ENCODE data around the gene PELI2.

The PELI2 gene

DNA sequence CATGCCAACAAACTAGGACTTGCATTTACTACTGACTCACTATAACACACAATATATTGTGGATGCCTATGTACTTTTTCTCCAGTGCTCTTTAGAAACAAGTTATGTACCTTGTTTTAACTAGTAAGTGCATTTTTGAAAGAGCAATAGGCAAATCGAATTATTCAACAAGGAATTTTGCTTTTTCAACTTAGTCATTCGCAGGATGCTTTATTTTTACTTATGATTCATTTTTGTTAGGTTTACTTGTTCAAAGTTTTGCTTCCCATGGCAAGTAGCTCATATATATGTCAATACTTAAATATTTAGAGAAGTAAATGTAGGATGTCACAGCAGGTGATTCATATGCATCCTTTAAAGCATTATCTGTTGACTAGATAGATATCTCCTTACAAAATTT, 149.8 kb downstream of the PELI2 start:
- TF ChIP-seq OSR1 (CRISPR knock-in tag; IDR thresholded peaks at IDR 0.05) (no peak), ZC3H10 (CRISPR knock-in tag; IDR thresholded peaks at IDR 0.05) (no peak), SNAI2 (CRISPR knock-in tag; IDR thresholded peaks at IDR 0.05) (no peak)
- TF ChIP-seq, protein P1, sequence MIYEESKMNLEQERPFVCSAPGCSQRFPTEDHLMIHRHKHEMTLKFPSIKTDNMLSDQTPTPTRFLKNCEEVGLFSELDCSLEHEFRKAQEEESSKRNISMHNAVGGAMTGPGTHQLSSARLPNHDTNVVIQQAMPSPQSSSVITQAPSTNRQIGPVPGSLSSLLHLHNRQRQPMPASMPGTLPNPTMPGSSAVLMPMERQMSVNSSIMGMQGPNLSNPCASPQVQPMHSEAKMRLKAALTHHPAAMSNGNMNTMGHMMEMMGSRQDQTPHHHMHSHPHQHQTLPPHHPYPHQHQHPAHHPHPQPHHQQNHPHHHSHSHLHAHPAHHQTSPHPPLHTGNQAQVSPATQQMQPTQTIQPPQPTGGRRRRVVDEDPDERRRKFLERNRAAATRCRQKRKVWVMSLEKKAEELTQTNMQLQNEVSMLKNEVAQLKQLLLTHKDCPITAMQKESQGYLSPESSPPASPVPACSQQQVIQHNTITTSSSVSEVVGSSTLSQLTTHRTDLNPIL (CRISPR knock-in tag; IDR thresholded peaks at IDR 0.05; ENCODE audit: low read depth): no peak
- TF ChIP-seq, protein P2, sequence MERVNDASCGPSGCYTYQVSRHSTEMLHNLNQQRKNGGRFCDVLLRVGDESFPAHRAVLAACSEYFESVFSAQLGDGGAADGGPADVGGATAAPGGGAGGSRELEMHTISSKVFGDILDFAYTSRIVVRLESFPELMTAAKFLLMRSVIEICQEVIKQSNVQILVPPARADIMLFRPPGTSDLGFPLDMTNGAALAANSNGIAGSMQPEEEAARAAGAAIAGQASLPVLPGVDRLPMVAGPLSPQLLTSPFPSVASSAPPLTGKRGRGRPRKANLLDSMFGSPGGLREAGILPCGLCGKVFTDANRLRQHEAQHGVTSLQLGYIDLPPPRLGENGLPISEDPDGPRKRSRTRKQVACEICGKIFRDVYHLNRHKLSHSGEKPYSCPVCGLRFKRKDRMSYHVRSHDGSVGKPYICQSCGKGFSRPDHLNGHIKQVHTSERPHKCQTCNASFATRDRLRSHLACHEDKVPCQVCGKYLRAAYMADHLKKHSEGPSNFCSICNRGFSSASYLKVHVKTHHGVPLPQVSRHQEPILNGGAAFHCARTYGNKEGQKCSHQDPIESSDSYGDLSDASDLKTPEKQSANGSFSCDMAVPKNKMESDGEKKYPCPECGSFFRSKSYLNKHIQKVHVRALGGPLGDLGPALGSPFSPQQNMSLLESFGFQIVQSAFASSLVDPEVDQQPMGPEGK (CRISPR knock-in tag; IDR thresholded peaks at IDR 0.05; ENCODE audit: borderline replicate concordance): no peak
- no peak for ATAC-seq

DNA sequence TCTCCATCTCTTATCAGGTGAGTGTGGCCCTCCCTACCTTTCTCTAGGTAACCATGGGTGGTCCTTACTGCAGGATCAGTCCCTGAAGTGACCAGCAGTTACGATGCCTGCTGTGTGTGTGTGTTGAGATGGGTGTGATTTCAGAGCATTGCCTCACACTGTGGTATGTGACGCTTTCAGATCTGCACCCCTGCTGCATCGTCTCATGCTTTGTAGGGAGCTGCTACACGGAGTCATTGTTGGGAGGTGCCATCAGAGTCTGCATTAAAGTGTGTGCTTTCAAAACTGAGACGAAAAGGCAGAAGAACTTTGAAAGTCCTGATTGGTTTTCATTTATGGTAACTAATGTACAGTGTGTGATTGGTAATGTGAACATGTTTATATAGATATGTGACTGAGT, 150.5 kb downstream of the PELI2 start:
- ATAC-seq: no peak
- TF ChIP-seq ZC3H10 (CRISPR knock-in tag; IDR thresholded peaks at IDR 0.05): no peak
- TF ChIP-seq ZFP3 (CRISPR knock-in tag; IDR thresholded peaks at IDR 0.05): no peak
- no peak for TF ChIP-seq OSR1 (CRISPR knock-in tag; IDR thresholded peaks at IDR 0.05)
- no peak for TF ChIP-seq TOX (CRISPR knock-in tag; IDR thresholded peaks at IDR 0.05; ENCODE audit: borderline replicate concordance)
- no peak for TF ChIP-seq ESRRG (CRISPR knock-in tag; IDR thresholded peaks at IDR 0.05)
- no peak for TF ChIP-seq RARB (CRISPR knock-in tag; IDR thresholded peaks at IDR 0.05)
- TF ChIP-seq ZNF565 (CRISPR knock-in tag; conservative IDR thresholded peaks at IDR 0.05; ENCODE audit: low read depth): no peak

DNA sequence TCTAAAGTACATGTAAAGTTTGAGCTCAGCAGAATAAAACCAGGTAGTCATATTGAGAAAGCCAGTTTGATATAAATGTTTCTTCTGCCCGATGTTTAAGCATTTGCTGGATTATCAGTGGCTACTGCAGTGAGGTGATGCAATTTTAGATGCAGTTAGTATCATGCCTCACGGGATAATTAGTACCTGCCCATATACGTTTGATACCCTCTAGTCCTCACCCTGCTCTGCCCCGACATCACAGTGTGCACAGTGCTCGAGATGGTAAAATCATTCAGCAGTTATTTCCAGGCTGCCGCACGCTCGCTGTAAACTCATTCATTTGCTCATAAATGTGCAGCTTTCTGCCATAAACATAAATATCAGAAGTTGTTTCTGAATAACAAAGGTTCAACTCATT, 152.7 kb downstream of the PELI2 start:
- no peak for ATAC-seq
- TF ChIP-seq SNAI2 (CRISPR knock-in tag; IDR thresholded peaks at IDR 0.05) (no peak), ZNF70 (CRISPR knock-in tag; IDR thresholded peaks at IDR 0.05) (no peak), TOX (CRISPR knock-in tag; IDR thresholded peaks at IDR 0.05; ENCODE audit: borderline replicate concordance) (no peak), ZFP3 (CRISPR knock-in tag; IDR thresholded peaks at IDR 0.05) (no peak), CSDC2 (CRISPR knock-in tag; IDR thresholded peaks at IDR 0.05) (no peak), ISL1 (CRISPR knock-in tag; IDR thresholded peaks at IDR 0.05) (no peak), ZC3H10 (CRISPR knock-in tag; IDR thresholded peaks at IDR 0.05) (no peak), ZNF565 (CRISPR knock-in tag; conservative IDR thresholded peaks at IDR 0.05; ENCODE audit: low read depth) (no peak)
- TF ChIP-seq, protein P3, sequence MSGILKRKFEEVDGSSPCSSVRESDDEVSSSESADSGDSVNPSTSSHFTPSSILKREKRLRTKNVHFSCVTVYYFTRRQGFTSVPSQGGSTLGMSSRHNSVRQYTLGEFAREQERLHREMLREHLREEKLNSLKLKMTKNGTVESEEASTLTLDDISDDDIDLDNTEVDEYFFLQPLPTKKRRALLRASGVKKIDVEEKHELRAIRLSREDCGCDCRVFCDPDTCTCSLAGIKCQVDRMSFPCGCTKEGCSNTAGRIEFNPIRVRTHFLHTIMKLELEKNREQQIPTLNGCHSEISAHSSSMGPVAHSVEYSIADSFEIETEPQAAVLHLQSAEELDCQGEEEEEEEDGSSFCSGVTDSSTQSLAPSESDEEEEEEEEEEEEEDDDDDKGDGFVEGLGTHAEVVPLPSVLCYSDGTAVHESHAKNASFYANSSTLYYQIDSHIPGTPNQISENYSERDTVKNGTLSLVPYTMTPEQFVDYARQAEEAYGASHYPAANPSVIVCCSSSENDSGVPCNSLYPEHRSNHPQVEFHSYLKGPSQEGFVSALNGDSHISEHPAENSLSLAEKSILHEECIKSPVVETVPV (CRISPR knock-in tag; IDR thresholded peaks at IDR 0.05): no peak
- TF ChIP-seq, protein P4, sequence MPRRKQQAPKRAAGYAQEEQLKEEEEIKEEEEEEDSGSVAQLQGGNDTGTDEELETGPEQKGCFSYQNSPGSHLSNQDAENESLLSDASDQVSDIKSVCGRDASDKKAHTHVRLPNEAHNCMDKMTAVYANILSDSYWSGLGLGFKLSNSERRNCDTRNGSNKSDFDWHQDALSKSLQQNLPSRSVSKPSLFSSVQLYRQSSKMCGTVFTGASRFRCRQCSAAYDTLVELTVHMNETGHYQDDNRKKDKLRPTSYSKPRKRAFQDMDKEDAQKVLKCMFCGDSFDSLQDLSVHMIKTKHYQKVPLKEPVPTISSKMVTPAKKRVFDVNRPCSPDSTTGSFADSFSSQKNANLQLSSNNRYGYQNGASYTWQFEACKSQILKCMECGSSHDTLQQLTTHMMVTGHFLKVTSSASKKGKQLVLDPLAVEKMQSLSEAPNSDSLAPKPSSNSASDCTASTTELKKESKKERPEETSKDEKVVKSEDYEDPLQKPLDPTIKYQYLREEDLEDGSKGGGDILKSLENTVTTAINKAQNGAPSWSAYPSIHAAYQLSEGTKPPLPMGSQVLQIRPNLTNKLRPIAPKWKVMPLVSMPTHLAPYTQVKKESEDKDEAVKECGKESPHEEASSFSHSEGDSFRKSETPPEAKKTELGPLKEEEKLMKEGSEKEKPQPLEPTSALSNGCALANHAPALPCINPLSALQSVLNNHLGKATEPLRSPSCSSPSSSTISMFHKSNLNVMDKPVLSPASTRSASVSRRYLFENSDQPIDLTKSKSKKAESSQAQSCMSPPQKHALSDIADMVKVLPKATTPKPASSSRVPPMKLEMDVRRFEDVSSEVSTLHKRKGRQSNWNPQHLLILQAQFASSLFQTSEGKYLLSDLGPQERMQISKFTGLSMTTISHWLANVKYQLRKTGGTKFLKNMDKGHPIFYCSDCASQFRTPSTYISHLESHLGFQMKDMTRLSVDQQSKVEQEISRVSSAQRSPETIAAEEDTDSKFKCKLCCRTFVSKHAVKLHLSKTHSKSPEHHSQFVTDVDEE (CRISPR knock-in tag; IDR thresholded peaks at IDR 0.05): no peak
- TF ChIP-seq, protein P5, sequence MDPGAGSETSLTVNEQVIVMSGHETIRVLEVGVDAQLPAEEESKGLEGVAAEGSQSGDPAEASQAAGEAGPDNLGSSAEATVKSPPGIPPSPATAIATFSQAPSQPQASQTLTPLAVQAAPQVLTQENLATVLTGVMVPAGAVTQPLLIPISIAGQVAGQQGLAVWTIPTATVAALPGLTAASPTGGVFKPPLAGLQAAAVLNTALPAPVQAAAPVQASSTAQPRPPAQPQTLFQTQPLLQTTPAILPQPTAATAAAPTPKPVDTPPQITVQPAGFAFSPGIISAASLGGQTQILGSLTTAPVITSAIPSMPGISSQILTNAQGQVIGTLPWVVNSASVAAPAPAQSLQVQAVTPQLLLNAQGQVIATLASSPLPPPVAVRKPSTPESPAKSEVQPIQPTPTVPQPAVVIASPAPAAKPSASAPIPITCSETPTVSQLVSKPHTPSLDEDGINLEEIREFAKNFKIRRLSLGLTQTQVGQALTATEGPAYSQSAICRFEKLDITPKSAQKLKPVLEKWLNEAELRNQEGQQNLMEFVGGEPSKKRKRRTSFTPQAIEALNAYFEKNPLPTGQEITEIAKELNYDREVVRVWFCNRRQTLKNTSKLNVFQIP (CRISPR knock-in tag; IDR thresholded peaks at IDR 0.05; ENCODE audit: borderline replicate concordance, low read depth): no peak

DNA sequence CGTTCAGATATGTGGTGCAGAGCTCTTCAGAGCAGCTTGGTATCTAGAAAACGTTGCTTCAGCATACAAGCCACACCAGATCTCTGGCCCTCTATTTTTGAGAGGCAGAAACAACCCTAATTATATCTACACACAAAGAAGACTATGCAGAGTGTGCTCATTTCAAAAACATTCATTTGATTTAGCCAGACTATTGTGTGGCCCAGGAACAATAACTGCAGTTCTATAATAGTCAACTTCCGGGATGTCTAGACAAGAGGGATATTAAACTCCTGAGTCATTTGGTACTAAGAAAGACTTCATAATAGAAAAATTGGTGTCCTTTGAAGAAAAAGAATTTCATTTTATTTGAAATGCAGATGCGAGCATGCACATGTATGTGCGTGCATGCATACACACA, 153.8 kb downstream of the PELI2 start:
- ATAC-seq: no peak; the same call in 2 of the 3 replicates
- no peak for TF ChIP-seq ZC3H10 (CRISPR knock-in tag; IDR thresholded peaks at IDR 0.05)
- TF ChIP-seq ZFP30 (CRISPR knock-in tag; IDR thresholded peaks at IDR 0.05): no peak
- no peak for TF ChIP-seq ARNTL (CRISPR knock-in tag; IDR thresholded peaks at IDR 0.05; ENCODE audit: borderline replicate concordance, low read depth)
- TF ChIP-seq ZFP3 (CRISPR knock-in tag; IDR thresholded peaks at IDR 0.05): no peak
- TF ChIP-seq, protein P3 (CRISPR knock-in tag; IDR thresholded peaks at IDR 0.05): no peak
- no peak for TF ChIP-seq CSDC2 (CRISPR knock-in tag; IDR thresholded peaks at IDR 0.05)
- TF ChIP-seq TCF4 (CRISPR knock-in tag; IDR thresholded peaks at IDR 0.05; ENCODE audit: borderline replicate concordance): no peak
- TF ChIP-seq ZNF8 (CRISPR knock-in tag; IDR thresholded peaks at IDR 0.05): no peak
- no peak for TF ChIP-seq OSR1 (CRISPR knock-in tag; IDR thresholded peaks at IDR 0.05)
- no peak for TF ChIP-seq SNAI2 (CRISPR knock-in tag; IDR thresholded peaks at IDR 0.05)
- no peak for TF ChIP-seq BACH2 (CRISPR knock-in tag; IDR thresholded peaks at IDR 0.05; ENCODE audit: borderline replicate concordance)
- no peak for TF ChIP-seq TOX (CRISPR knock-in tag; IDR thresholded peaks at IDR 0.05; ENCODE audit: borderline replicate concordance)

All from SK-N-SH treated with all-trans-retinoic acid at 6 μM for 48 hours (cell line).